A549 (cell line): ENCODE results near the gene TMPRSS9.

ENCODE experiments used
- CBX2 ChIP-seq: fragments of 200-600 bp; sonication (generic); IDR thresholded peaks from 2 replicates; pipeline ENCODE4 v1.6.1; 2016; ENCODE audit warnings: low read depth, mild to moderate bottlenecking, borderline replicate concordance
- CTCF ChIP-seq: fragments of >200 bp; sonication (Bioruptor Twin); formaldehyde crosslinking; IDR thresholded peaks from 3 replicates; pipeline ENCODE4 v1.5.1; 2016
- EP300 ChIP-seq, 2 experiments: fragments of >200 bp; sonication (Bioruptor Twin); formaldehyde crosslinking; IDR thresholded peaks; 2 replicates in 1 of 2; 3 replicates in 1 of 2; pipeline ENCODE4 v1.6.1; 2016 to 2017
- FOXS1 ChIP-seq: fragments of 250-450 bp; sonication (Bioruptor Pico); IDR thresholded peaks from 2 replicates; pipeline ENCODE4 v1.5.0; 2020; ENCODE audit warnings: mild to moderate bottlenecking, moderate library complexity
- KDM1A ChIP-seq: fragments of 200-600 bp; sonication (generic); IDR thresholded peaks from 2 replicates; pipeline ENCODE4 v1.6.1; 2016; ENCODE audit warnings: low read depth, mild to moderate bottlenecking
- POLR2A ChIP-seq: IDR thresholded peaks from 2 replicates; pipeline ENCODE4 v1.6.1; 2012; ENCODE audit warnings: mild to moderate bottlenecking, low read length
- RAD21 ChIP-seq, 2 experiments: fragments of >200 bp in 1 of 2; sonication (Bioruptor Twin) in 1 of 2; formaldehyde crosslinking in 1 of 2; IDR thresholded peaks in 1 of 2; conservative IDR thresholded peaks in 1 of 2; 2 replicates in 1 of 2; 3 replicates in 1 of 2; pipeline ENCODE4 v1.6.1; 2012 to 2018; ENCODE audit warnings: inconsistent platforms in 1 of 2
- RFX5 ChIP-seq: fragments of 450-650 bp; IDR thresholded peaks from 2 replicates; pipeline ENCODE4 v1.7.1; 2014; ENCODE audit warnings: antibody characterized with exemption, mild to moderate bottlenecking, moderate library complexity
- RNF2 ChIP-seq: fragments of 200-600 bp; sonication (generic); IDR thresholded peaks from 2 replicates; pipeline ENCODE4 v1.6.1; 2016; ENCODE audit warnings: low read depth, mild to moderate bottlenecking, antibody characterized with exemption, moderate library complexity, borderline replicate concordance
- TF ChIP-seq, protein P1 (sequence below): IDR thresholded peaks from 2 replicates; pipeline ENCODE4 v1.6.1; 2012

DNA sequence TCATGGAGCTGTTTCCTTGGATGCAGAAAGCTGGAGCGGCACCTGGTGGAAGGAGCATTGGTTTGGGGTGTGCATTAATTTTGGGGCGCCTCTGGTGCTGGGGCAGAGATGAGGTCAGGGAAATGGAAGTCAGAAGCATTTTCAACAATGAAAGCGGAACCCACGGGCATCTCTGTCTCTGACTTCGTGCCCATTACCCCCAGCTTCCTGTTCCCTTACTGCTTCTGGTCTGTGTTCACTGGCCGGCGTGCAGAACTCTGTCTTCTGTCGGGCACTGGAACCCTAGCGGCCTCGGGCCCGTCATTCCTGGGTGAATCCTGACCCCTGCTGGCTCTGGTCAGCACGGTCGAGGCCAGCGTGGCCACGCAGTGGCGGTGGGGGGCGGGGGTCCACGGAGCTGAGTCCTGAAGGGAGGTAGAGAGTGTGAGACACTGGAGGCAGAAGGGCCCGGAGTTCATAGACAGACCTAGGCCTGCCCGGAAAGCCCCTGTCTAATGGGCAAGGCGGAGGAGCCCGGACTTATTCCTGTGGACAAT, 44.2 kb upstream of the TMPRSS9 start:
- TF ChIP-seq CBX2 (no peak), CTCF (peak; percentile 36; the same call in 2 of the 3 replicates), POLR2A (no peak), RAD21 (conservative IDR thresholded peaks at IDR 0.05 in 1 of 2, IDR thresholded peaks at IDR 0.05 in 1 of 2) (peak; percentile 67 to 71), KDM1A (no peak), RNF2 (no peak), RFX5 (no peak), FOXS1 (CRISPR knock-in tag) (no peak), EP300 (IDR thresholded peaks at IDR 0.05) (no peak)
- TF ChIP-seq, protein P1, sequence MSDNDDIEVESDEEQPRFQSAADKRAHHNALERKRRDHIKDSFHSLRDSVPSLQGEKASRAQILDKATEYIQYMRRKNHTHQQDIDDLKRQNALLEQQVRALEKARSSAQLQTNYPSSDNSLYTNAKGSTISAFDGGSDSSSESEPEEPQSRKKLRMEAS = no peak
